Measurements from ENCODE around the gene APRT. TPM values are rescaled to one million over a fixed set of nuclear protein-coding genes. Genes with fewer than 3 reads are reported as not detected.

APRT gene
- total RNA-seq, result 100 to 1,000 TPM; 186 to 314 (median 250) TPM

- intact Hi-C loops (cut with DNase I), result loop anchor here (5.0 to 10.0 kb wide), 2 partner anchors 45 to 353 kb away; partner anchors contain the start of genes GALNS and TRAPPC2L
- Histone ChIP-seq H3K9me3 (no peaks in the 10 kb centered on the region), H3K36me3 (peaks cover 7 to 27% (median 14%) of the 10 kb centered on the region in 3 donors), H3K4me1 (peaks cover 34 to 66% (median 41%) of the 10 kb centered on the region in 3 donors), H3K27ac (peak within 1 kb of the TSS; percentile 92 to 98 (median 94)), H3K4me3 (peak within 1 kb of the TSS; percentile 64 to 99 (median 74)), H3K27me3 (no peaks in the 10 kb centered on the region)
- TF ChIP-seq POLR2A (IDR thresholded peaks at IDR 0.05), result peak in 2 of 4 donors; percentile 15 to 82
- peak in 5 of 6 experiments; percentile 8 to 39 (median 15) for TF ChIP-seq CTCF (IDR thresholded peaks at IDR 0.05)
- DNase-seq, result peak; percentile 50
- 0% methylated on average over 5 of the region's 84 CpGs; no CpG with 5 or more reads in 1 of the 2 donors for WGBS, 2 donors
Observed at GRCh38 chr16:88811769-88812512, at the start of gene APRT. Gene APRT (minus strand): TSS chr16:88811928. CDS start chr16:88811899, 29 bp downstream.

GRCh38 chr16:88861359-88861758, 49.6 kb upstream of the APRT start:
- DNase-seq, result no peak
- H3K4me3 ChIP-seq, result no peak overlapping the region
- no peak for TF ChIP-seq CTCF (IDR thresholded peaks at IDR 0.05)
- no peak for TF ChIP-seq POLR2A (IDR thresholded peaks at IDR 0.05)
- intact Hi-C loops (cut with DNase I), result no loop called here
- 93% methylated on average over 5 of the region's 19 CpGs; no CpG with 5 or more reads in 1 of the 2 donors for WGBS, 2 donors
- H3K27ac ChIP-seq, result no peak overlapping the region
- H3K9me3 ChIP-seq, result no peaks in the 10 kb centered on the region
- peaks cover 0 to 5% (median 0%) of the 10 kb centered on the region in 4 donors for H3K27me3 ChIP-seq
- peaks cover 9 to 20% (median 9%) of the 10 kb centered on the region in 3 donors for H3K4me1 ChIP-seq
- H3K36me3 ChIP-seq, result peaks cover 9 to 48% (median 28%) of the 10 kb centered on the region in 3 donors

GRCh38 chr16:88859381-88860091, 47.8 kb upstream of the APRT start:
- 86 to 88% methylated on average over 16 to 20 of the region's 20 CpGs for WGBS, 2 donors
- DNase-seq, result no peak
- Histone ChIP-seq H3K36me3 (peaks cover 9 to 51% (median 28%) of the 10 kb centered on the region in 3 donors), H3K27ac (no peak overlapping the region), H3K9me3 (no peaks in the 10 kb centered on the region), H3K4me3 (no peak overlapping the region), H3K27me3 (no peaks in the 10 kb centered on the region), H3K4me1 (peaks cover 16 to 38% (median 21%) of the 10 kb centered on the region in 3 donors)
- no peak for TF ChIP-seq POLR2A (IDR thresholded peaks at IDR 0.05)
- no peak for TF ChIP-seq CTCF (IDR thresholded peaks at IDR 0.05)
- intact Hi-C loops (cut with DNase I), result loop anchor here (5.0 kb wide), 1 partner anchor 47 kb away; the partner anchor contains the start of gene APRT

GRCh38 chr16:88857728-88858339, 46.1 kb upstream of the APRT start:
- 15 to 22% methylated on average over 6 to 12 of the region's 12 CpGs for WGBS, 2 donors
- peak overlapping the region; percentile 81 to 90 (median 88) for H3K27ac ChIP-seq
- peaks cover 16 to 50% (median 21%) of the 10 kb centered on the region in 3 donors for H3K4me1 ChIP-seq
- no peaks in the 10 kb centered on the region for H3K9me3 ChIP-seq
- H3K27me3 ChIP-seq, result no peaks in the 10 kb centered on the region
- H3K4me3 ChIP-seq, result peak overlapping the region; percentile 81 to 99 (median 86)
- intact Hi-C loops (cut with DNase I), result loop anchor here (5.0 kb wide), 1 partner anchor 46 kb away; the partner anchor contains the start of gene APRT
- H3K36me3 ChIP-seq, result peaks cover 9 to 59% (median 26%) of the 10 kb centered on the region in 3 donors
- TF ChIP-seq POLR2A (IDR thresholded peaks at IDR 0.05), result no peak
- peak; percentile 32 to 67 (median 52) for TF ChIP-seq CTCF (IDR thresholded peaks at IDR 0.05)
- DNase-seq, result no peak
